Measurements from ENCODE around the gene BPIFB6. TPM values are rescaled to one million over a fixed set of nuclear protein-coding genes. Genes with fewer than 3 reads are reported as not detected.

The BPIFB6 gene
- total RNA-seq, 1 experiment from 2014 or later, result not detected

DNA sequence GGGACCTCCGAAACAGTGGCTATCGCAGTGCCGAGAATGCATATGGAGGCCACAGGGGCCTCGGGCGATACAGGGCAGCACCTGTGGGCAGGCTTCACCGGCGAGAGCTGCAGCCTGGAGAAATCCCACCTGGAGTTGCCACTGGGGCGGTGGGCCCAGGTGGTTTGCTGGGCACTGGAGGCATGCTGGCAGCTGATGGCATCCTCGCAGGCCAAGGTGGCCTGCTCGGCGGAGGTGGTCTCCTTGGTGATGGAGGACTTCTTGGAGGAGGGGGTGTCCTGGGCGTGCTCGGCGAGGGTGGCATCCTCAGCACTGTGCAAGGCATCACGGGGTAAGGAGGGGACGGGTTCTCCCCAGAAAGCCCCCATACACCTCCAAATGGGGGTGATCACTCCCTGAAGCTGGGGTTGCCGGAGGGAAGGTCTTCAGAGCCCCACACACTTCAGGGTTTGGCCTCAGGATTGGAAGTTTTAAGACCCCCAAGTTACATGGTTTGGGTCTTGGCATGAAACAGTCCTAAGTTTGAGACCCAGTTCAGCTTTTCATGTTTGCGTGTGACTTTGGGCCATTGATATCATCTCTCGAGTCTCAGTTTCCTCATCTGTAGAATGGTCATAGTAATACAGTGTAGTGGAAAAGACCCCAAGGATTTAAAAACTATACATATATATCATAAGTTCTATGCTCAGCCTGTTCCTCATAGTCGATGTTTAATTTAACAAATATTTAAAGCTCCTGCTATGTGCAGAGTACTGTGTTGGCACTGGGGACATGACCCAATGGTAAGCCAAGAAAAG, 52.3 kb downstream of the BPIFB6 start:
- no peak overlapping the region for H3K4me3 ChIP-seq (ENCODE audit: low read depth in 2 of 2, low read length in 2 of 2)
- CTCF ChIA-PET, result no interaction called here
- H3K27me3 ChIP-seq (ENCODE audit: control insufficient read depth, insufficient read depth, low read length), result no peaks in the 10 kb centered on the region; the same call in 1 of the 2 replicates
- intact Hi-C loops (cut with micrococcal nuclease; ENCODE audit: unreplicated experiment), result no loop called here
- BruUV-seq (replicated peaks), result no TSS peak
- in situ Hi-C loops (cut with HindIII; ENCODE audit: low pct_unique_long_range_greater_than_20kb, low sequenced_read_pairs), result no loop called here
- ATAC-seq (no peak), DNase-seq (ENCODE audit: low read depth, low spot score) (no peak)
- no peaks in the 10 kb centered on the region for H3K9me3 ChIP-seq (ENCODE audit: control insufficient read depth, insufficient read depth, low read depth, low read length)
- H3K27ac ChIP-seq (ENCODE audit: low read length), result no peak overlapping the region
- POLR2A ChIA-PET, result no interaction called here
- TF ChIP-seq SIN3A (IDR thresholded peaks at IDR 0.05; ENCODE audit: borderline replicate concordance, insufficient read depth, low read depth, low read length) (no peak), POLR2AphosphoS5 (IDR thresholded peaks at IDR 0.05; ENCODE audit: low read depth, low read length) (no peak), TCF7L2 (IDR thresholded peaks at IDR 0.05; ENCODE audit: low read depth, low read length) (no peak)
- TF ChIP-seq, protein P1, sequence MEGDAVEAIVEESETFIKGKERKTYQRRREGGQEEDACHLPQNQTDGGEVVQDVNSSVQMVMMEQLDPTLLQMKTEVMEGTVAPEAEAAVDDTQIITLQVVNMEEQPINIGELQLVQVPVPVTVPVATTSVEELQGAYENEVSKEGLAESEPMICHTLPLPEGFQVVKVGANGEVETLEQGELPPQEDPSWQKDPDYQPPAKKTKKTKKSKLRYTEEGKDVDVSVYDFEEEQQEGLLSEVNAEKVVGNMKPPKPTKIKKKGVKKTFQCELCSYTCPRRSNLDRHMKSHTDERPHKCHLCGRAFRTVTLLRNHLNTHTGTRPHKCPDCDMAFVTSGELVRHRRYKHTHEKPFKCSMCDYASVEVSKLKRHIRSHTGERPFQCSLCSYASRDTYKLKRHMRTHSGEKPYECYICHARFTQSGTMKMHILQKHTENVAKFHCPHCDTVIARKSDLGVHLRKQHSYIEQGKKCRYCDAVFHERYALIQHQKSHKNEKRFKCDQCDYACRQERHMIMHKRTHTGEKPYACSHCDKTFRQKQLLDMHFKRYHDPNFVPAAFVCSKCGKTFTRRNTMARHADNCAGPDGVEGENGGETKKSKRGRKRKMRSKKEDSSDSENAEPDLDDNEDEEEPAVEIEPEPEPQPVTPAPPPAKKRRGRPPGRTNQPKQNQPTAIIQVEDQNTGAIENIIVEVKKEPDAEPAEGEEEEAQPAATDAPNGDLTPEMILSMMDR (IDR thresholded peaks at IDR 0.05), result no peak
- TF ChIP-seq, protein P2, sequence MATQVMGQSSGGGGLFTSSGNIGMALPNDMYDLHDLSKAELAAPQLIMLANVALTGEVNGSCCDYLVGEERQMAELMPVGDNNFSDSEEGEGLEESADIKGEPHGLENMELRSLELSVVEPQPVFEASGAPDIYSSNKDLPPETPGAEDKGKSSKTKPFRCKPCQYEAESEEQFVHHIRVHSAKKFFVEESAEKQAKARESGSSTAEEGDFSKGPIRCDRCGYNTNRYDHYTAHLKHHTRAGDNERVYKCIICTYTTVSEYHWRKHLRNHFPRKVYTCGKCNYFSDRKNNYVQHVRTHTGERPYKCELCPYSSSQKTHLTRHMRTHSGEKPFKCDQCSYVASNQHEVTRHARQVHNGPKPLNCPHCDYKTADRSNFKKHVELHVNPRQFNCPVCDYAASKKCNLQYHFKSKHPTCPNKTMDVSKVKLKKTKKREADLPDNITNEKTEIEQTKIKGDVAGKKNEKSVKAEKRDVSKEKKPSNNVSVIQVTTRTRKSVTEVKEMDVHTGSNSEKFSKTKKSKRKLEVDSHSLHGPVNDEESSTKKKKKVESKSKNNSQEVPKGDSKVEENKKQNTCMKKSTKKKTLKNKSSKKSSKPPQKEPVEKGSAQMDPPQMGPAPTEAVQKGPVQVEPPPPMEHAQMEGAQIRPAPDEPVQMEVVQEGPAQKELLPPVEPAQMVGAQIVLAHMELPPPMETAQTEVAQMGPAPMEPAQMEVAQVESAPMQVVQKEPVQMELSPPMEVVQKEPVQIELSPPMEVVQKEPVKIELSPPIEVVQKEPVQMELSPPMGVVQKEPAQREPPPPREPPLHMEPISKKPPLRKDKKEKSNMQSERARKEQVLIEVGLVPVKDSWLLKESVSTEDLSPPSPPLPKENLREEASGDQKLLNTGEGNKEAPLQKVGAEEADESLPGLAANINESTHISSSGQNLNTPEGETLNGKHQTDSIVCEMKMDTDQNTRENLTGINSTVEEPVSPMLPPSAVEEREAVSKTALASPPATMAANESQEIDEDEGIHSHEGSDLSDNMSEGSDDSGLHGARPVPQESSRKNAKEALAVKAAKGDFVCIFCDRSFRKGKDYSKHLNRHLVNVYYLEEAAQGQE (IDR thresholded peaks at IDR 0.05; ENCODE audit: insufficient read depth in 1 of 2, low read depth in 2 of 2, low read length in 1 of 2), result no peak
- H3K36me3 ChIP-seq (ENCODE audit: control insufficient read depth, insufficient read depth, low read length), result no peaks in the 10 kb centered on the region
- no peaks in the 10 kb centered on the region for H3K4me1 ChIP-seq (ENCODE audit: control insufficient read depth, insufficient read depth, low read length)

DNA sequence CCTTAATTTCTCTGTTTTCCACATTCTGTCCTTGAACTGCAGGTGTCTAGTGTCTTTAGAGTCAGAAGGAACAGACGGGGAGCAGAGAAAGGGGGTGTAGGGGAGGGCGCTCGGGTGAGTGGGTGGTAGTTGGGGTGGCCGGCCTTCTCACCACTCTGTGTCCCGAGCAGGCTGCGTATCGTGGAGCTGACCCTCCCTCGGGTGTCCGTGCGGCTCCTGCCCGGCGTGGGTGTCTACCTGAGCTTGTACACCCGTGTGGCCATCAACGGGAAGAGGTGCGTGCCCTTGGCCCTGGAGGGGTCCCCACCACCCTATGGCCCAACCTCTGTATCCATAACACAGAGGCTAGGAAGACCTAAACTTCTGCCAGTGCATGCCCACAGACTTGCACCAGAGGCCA, 53.3 kb downstream of the BPIFB6 start:
- DNase-seq (ENCODE audit: low read depth, low spot score) (no peak), ATAC-seq (no peak)
- BruUV-seq (replicated peaks), result no TSS peak
- H3K4me3 ChIP-seq (ENCODE audit: low read depth in 2 of 2, low read length in 2 of 2), result no peak overlapping the region
- H3K9me3 ChIP-seq (ENCODE audit: control insufficient read depth, insufficient read depth, low read depth, low read length), result no peaks in the 10 kb centered on the region
- ChIA-PET CTCF (no interaction called here), POLR2A (no interaction called here)
- in situ Hi-C loops (cut with HindIII; ENCODE audit: low pct_unique_long_range_greater_than_20kb, low sequenced_read_pairs) (no loop called here), intact Hi-C loops (cut with micrococcal nuclease; ENCODE audit: unreplicated experiment) (no loop called here)
- no peaks in the 10 kb centered on the region for H3K36me3 ChIP-seq (ENCODE audit: control insufficient read depth, insufficient read depth, low read length)
- H3K4me1 ChIP-seq (ENCODE audit: control insufficient read depth, insufficient read depth, low read length), result no peaks in the 10 kb centered on the region
- H3K27me3 ChIP-seq (ENCODE audit: control insufficient read depth, insufficient read depth, low read length), result no peaks in the 10 kb centered on the region; the same call in 1 of the 2 replicates
- TF ChIP-seq, protein P1 (IDR thresholded peaks at IDR 0.05), result no peak
- H3K27ac ChIP-seq (ENCODE audit: low read length), result no peak overlapping the region

Data from Panc1 (cell line).